GM23338 (cell line): ENCODE results near the gene CRISPLD2.

Experiments used
- CREB1 ChIP-seq: fragments of 250-450 bp; sonication (Bioruptor Pico); IDR thresholded peaks from 2 replicates; pipeline ENCODE4 v1.5.0; 2020; ENCODE audit warnings: low read depth, mild to moderate bottlenecking, moderate library complexity
- CTCF ChIP-seq, 2 experiments: fragments of 200-600 bp in 1 of 2; sonication (generic) in 1 of 2; conservative IDR thresholded peaks; 2 replicates each; pipeline versions ENCODE4 v1.5.1 to v1.6.1; 2016 to 2017; ENCODE audit warnings: antibody characterized with exemption in 2 of 2, low read depth in 2 of 2, mild to moderate bottlenecking in 2 of 2, moderate library complexity in 1 of 2
- EZH2 ChIP-seq: fragments of 200-600 bp; sonication (generic); IDR thresholded peaks from one replicate; pipeline ENCODE4 v1.8.0; 2017; ENCODE audit warnings: antibody characterized with exemption, mild to moderate bottlenecking, low read depth; ENCODE audit not compliant: unreplicated experiment
- EZH2phosphoT487 ChIP-seq: fragments of 200-600 bp; sonication (generic); IDR thresholded peaks from one replicate; pipeline ENCODE4 v1.8.1; 2018; ENCODE audit warnings: antibody characterized with exemption; ENCODE audit not compliant: unreplicated experiment
- POLR2AphosphoS5 ChIP-seq: IDR thresholded peaks from 2 replicates; pipeline ENCODE4 v1.6.1; 2016; ENCODE audit warnings: antibody characterized with exemption, low read depth
- REST ChIP-seq: IDR thresholded peaks from one replicate; pipeline ENCODE4 v1.6.1; 2018; ENCODE audit warnings: antibody characterized with exemption; ENCODE audit not compliant: unreplicated experiment
- TF ChIP-seq, protein P1 (sequence below): IDR thresholded peaks from 2 replicates; pipeline ENCODE4 v1.6.1; 2016; ENCODE audit warnings: antibody characterized with exemption
- TF ChIP-seq, protein P2 (sequence below): fragments of 250-450 bp; sonication (Bioruptor Pico); IDR thresholded peaks from 2 replicates; pipeline ENCODE4 v1.5.0; 2020; ENCODE audit warnings: mild to moderate bottlenecking, moderate library complexity

GRCh38 chr16:84918006-84918909 lies 98.5 kb downstream of the CRISPLD2 start:
- no peak for TF ChIP-seq CTCF (conservative IDR thresholded peaks at IDR 0.05; ENCODE audit: low read depth in 2 of 2)
- no peak for TF ChIP-seq EZH2
- no peak for TF ChIP-seq POLR2AphosphoS5
- no peak for TF ChIP-seq EZH2phosphoT487
- TF ChIP-seq CREB1: no peak
- no peak for TF ChIP-seq REST
- TF ChIP-seq, protein P1, sequence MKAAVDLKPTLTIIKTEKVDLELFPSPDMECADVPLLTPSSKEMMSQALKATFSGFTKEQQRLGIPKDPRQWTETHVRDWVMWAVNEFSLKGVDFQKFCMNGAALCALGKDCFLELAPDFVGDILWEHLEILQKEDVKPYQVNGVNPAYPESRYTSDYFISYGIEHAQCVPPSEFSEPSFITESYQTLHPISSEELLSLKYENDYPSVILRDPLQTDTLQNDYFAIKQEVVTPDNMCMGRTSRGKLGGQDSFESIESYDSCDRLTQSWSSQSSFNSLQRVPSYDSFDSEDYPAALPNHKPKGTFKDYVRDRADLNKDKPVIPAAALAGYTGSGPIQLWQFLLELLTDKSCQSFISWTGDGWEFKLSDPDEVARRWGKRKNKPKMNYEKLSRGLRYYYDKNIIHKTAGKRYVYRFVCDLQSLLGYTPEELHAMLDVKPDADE: no peak
- TF ChIP-seq, protein P2, sequence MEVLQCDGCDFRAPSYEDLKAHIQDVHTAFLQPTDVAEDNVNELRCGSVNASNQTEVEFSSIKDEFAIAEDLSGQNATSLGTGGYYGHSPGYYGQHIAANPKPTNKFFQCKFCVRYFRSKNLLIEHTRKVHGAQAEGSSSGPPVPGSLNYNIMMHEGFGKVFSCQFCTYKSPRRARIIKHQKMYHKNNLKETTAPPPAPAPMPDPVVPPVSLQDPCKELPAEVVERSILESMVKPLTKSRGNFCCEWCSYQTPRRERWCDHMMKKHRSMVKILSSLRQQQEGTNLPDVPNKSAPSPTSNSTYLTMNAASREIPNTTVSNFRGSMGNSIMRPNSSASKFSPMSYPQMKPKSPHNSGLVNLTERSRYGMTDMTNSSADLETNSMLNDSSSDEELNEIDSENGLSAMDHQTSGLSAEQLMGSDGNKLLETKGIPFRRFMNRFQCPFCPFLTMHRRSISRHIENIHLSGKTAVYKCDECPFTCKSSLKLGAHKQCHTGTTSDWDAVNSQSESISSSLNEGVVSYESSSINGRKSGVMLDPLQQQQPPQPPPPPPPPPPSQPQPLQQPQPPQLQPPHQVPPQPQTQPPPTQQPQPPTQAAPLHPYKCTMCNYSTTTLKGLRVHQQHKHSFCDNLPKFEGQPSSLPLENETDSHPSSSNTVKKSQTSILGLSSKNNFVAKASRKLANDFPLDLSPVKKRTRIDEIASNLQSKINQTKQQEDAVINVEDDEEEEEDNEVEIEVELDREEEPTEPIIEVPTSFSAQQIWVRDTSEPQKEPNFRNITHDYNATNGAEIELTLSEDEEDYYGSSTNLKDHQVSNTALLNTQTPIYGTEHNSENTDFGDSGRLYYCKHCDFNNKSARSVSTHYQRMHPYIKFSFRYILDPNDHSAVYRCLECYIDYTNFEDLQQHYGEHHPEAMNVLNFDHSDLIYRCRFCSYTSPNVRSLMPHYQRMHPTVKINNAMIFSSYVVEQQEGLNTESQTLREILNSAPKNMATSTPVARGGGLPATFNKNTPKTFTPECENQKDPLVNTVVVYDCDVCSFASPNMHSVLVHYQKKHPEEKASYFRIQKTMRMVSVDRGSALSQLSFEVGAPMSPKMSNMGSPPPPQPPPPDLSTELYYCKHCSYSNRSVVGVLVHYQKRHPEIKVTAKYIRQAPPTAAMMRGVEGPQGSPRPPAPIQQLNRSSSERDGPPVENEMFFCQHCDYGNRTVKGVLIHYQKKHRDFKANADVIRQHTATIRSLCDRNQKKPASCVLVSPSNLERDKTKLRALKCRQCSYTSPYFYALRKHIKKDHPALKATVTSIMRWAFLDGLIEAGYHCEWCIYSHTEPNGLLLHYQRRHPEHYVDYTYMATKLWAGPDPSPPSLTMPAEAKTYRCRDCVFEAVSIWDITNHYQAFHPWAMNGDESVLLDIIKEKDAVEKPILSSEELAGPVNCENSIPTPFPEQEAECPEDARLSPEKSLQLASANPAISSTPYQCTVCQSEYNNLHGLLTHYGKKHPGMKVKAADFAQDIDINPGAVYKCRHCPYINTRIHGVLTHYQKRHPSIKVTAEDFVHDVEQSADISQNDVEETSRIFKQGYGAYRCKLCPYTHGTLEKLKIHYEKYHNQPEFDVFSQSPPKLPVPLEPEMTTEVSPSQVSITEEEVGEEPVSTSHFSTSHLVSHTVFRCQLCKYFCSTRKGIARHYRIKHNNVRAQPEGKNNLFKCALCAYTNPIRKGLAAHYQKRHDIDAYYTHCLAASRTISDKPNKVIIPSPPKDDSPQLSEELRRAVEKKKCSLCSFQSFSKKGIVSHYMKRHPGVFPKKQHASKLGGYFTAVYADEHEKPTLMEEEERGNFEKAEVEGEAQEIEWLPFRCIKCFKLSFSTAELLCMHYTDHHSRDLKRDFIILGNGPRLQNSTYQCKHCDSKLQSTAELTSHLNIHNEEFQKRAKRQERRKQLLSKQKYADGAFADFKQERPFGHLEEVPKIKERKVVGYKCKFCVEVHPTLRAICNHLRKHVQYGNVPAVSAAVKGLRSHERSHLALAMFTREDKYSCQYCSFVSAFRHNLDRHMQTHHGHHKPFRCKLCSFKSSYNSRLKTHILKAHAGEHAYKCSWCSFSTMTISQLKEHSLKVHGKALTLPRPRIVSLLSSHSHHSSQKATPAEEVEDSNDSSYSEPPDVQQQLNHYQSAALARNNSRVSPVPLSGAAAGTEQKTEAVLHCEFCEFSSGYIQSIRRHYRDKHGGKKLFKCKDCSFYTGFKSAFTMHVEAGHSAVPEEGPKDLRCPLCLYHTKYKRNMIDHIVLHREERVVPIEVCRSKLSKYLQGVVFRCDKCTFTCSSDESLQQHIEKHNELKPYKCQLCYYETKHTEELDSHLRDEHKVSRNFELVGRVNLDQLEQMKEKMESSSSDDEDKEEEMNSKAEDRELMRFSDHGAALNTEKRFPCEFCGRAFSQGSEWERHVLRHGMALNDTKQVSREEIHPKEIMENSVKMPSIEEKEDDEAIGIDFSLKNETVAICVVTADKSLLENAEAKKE: no peak
